MM.1S (cell line): ENCODE results near the gene TRPC6.

Experiments used
- EZH2 ChIP-seq: fragments of 300-600 bp; sonication (generic); optimal IDR thresholded peaks from 2 replicates; pipeline ENCODE3; 2017; ENCODE audit warnings: low read depth, mild to moderate bottlenecking, antibody characterized with exemption, low read length, mixed read lengths
- EZH2phosphoT487 ChIP-seq: fragments of 300-600 bp; sonication (generic); IDR thresholded peaks from 2 replicates; pipeline ENCODE4 v1.6.1; 2018; ENCODE audit warnings: antibody characterized with exemption, low read length
- TF ChIP-seq, protein P1 (sequence below): fragments of 300-600 bp; sonication (generic); IDR thresholded peaks from 2 replicates; pipeline ENCODE4 v1.5.1; 2016; ENCODE audit warnings: antibody characterized with exemption, low read length, mixed read lengths

DNA sequence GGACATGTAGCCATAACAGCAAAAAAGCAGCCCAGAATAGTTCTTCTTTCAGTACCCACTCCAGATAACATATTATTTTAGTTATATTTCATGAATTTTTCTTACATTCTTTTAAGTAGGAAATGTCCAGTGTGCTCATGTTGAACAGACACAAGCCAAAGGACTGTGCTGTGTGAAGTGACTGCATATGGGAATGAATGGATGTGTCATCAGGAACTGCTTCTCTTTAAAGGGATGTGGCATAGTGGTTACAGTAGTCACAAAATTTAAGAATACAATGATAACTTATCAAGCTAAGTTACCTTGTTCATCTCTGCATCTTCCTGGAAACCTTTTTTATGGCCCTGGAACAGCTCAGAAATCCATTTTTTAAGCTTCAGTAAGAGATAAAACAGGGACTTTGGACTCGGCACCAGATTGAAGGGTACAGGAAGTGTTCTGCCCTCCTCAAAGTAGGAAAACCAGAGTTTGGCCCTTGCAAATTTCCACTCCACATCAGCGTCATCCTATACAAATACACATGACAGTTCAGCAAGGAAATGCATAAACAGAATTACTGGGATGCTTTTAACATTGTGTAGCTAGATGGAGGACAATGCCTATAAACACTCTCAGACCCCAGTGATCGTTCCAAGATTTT lies 112.8 kb downstream of the TRPC6 start:
- TF ChIP-seq, protein P1, sequence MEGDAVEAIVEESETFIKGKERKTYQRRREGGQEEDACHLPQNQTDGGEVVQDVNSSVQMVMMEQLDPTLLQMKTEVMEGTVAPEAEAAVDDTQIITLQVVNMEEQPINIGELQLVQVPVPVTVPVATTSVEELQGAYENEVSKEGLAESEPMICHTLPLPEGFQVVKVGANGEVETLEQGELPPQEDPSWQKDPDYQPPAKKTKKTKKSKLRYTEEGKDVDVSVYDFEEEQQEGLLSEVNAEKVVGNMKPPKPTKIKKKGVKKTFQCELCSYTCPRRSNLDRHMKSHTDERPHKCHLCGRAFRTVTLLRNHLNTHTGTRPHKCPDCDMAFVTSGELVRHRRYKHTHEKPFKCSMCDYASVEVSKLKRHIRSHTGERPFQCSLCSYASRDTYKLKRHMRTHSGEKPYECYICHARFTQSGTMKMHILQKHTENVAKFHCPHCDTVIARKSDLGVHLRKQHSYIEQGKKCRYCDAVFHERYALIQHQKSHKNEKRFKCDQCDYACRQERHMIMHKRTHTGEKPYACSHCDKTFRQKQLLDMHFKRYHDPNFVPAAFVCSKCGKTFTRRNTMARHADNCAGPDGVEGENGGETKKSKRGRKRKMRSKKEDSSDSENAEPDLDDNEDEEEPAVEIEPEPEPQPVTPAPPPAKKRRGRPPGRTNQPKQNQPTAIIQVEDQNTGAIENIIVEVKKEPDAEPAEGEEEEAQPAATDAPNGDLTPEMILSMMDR, result no peak
- TF ChIP-seq EZH2 (no peak), EZH2phosphoT487 (no peak)
